Lower leg skin (tissue), 4 donors: ENCODE measurements around the gene CD274. TPM values are rescaled to one million over a fixed set of nuclear protein-coding genes. Genes with fewer than 3 reads are reported as not detected.
A peak's percentile ranks its signal among the peaks of the same experiment; 100 is the strongest.
"Not testable (repeated sequence)": the region's sequence is repeated elsewhere in the genome, so short reads cannot be mapped to it uniquely, and the experiment has no call there.

Experiments
- DNase-seq, 2 donors: peaks; one replicate each; pipeline ENCODE4 v3.0.0-alpha.2; 2019; ENCODE audit warnings: low spot score in 2 of 2
- H3K4me3 ChIP-seq: fragments of 200-600 bp; sonication (generic); 2 replicates; pipeline ENCODE4 v1.5.1; 2017; ENCODE audit warnings: mild to moderate bottlenecking, low read depth; ENCODE audit not compliant: poor library complexity, severe bottlenecking
- POLR2A ChIP-seq, 2 donors: fragments of 450-650 bp; IDR thresholded peaks; one replicate each; pipeline ENCODE4 v1.6.1; 2016 to 2017; ENCODE audit warnings: antibody characterized with exemption in 2 of 2, mild to moderate bottlenecking in 1 of 2, moderate library complexity in 1 of 2
- WGBS, 2 donors: methylation state at CpG; one replicate each; pipeline ENCODE4 v1.1.5; 2018; 5-methylcytosine and 5-hydroxymethylcytosine counted together
- intact Hi-C: fragments of 100-400 bp; cut with DNase I; formaldehyde crosslinking; loops from one replicate; pipeline ENCODE4 v1.15.0; 2023; ENCODE audit warnings: low total_unique reads
- total RNA-seq, 4 donors: library from RNA; depleted of rRNA; stranded (reverse); fragments of >200 nt; gene quantifications; one replicate each; pipeline ENCODE4 v1.1.0, GENCODE V29; 2016
- TF ChIP-seq, protein P1 (sequence below), 3 donors: fragments of 450-650 bp; IDR thresholded peaks; one replicate each; pipeline ENCODE4 v1.5.1; 2016; ENCODE audit warnings: antibody characterized with exemption in 3 of 3, mild to moderate bottlenecking in 3 of 3, moderate library complexity in 2 of 3

CD274 gene
- total RNA-seq, 4 donors from 2014 or later, result 0.08 to 1.5 (median 0.50) TPM

- TF ChIP-seq, protein P1, sequence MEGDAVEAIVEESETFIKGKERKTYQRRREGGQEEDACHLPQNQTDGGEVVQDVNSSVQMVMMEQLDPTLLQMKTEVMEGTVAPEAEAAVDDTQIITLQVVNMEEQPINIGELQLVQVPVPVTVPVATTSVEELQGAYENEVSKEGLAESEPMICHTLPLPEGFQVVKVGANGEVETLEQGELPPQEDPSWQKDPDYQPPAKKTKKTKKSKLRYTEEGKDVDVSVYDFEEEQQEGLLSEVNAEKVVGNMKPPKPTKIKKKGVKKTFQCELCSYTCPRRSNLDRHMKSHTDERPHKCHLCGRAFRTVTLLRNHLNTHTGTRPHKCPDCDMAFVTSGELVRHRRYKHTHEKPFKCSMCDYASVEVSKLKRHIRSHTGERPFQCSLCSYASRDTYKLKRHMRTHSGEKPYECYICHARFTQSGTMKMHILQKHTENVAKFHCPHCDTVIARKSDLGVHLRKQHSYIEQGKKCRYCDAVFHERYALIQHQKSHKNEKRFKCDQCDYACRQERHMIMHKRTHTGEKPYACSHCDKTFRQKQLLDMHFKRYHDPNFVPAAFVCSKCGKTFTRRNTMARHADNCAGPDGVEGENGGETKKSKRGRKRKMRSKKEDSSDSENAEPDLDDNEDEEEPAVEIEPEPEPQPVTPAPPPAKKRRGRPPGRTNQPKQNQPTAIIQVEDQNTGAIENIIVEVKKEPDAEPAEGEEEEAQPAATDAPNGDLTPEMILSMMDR (IDR thresholded peaks at IDR 0.05), result no peak
- TF ChIP-seq POLR2A (IDR thresholded peaks at IDR 0.05), result no peak
- intact Hi-C loops, result no loop called here
- DNase-seq, result no peak
- no peak overlapping the region for H3K4me3 ChIP-seq
- WGBS, 2 donors, result 94 to 95% methylated on average over 5 of the region's 5 CpGs
These were observed 36.6 kb downstream of the CD274 start for GRCh38 chr9:5486988-5487387.

- intact Hi-C loops, result no loop called here
- no peak overlapping the region for H3K4me3 ChIP-seq
- TF ChIP-seq POLR2A (IDR thresholded peaks at IDR 0.05), result no peak
- TF ChIP-seq, protein P1 (IDR thresholded peaks at IDR 0.05), result no peak
- DNase-seq, result no peak
- 85 to 87% methylated on average over 9 of the region's 9 CpGs for WGBS, 2 donors
These were observed 38.1 kb downstream of the CD274 start for GRCh38 chr9:5488221-5489008.

- intact Hi-C loops, result no loop called here
- H3K4me3 ChIP-seq, result no peak overlapping the region
- no peak for DNase-seq
- WGBS, 2 donors, result 86 to 89% methylated on average over 9 of the region's 9 CpGs
- TF ChIP-seq, protein P1 (IDR thresholded peaks at IDR 0.05), result no peak
- no peak for TF ChIP-seq POLR2A (IDR thresholded peaks at IDR 0.05)
These were observed 39.5 kb downstream of the CD274 start for GRCh38 chr9:5489630-5490490.

DNA sequence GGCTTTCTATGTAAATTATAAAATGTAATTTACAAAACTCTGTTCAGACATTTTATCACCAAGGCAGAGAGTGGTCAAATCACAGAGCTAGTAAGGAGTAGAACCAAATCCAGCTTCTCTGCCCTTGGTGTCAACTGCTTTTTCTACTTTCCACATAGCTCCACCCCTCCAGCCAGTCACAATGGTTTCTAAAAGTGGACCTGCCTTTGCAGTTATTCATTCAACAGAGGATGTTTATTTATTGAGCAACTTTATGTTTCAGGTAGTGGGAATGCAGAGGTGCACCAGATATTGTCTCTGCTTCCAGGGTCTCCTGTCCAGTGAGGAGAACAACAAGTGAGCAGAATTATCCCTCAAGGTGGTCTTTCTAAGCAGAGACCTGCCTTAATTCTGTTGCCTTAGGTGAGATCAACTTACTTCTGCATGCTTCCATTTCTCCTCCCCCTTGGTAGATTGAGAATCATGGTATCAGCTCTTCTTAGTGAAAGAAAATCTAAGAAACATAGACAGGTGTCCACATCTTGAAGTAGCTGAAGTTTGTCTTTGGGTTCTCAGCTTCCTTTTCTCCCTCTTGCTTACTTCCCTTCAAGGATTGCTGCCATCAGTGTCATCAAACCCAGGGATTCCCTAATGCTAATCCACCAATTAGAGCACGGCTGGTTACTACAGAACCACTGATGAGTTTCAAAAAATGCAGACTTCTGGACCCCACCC is 42.8 kb downstream of the CD274 start:
- H3K4me3 ChIP-seq, result no peak overlapping the region
- 94 to 100% methylated on average over 1 of the region's 1 CpG for whole genome bisulfite sequencing, 2 donors
- no peak for TF ChIP-seq POLR2A (IDR thresholded peaks at IDR 0.05)
- TF ChIP-seq, protein P1 (IDR thresholded peaks at IDR 0.05), result no peak
- DNase-seq, result no peak
- intact Hi-C loops, result no loop called here

- intact Hi-C loops, result no loop called here
- TF ChIP-seq, protein P1 (IDR thresholded peaks at IDR 0.05), result no peak
- no peak for TF ChIP-seq POLR2A (IDR thresholded peaks at IDR 0.05)
- no peak overlapping the region for H3K4me3 ChIP-seq
- WGBS, 2 donors, result 64 to 71% methylated on average over 8 of the region's 8 CpGs
- peak in 1 of 2 donors; percentile 47 for DNase-seq
These were observed 43.6 kb downstream of the CD274 start for GRCh38 chr9:5493679-5494511.

GRCh38 chr9:5494765-5495164 is 44.4 kb downstream of the CD274 start:
- H3K4me3 ChIP-seq, DNase-seq, intact Hi-C loops: not testable (repeated sequence)
- 76 to 77% methylated on average over 3 of the region's 3 CpGs for WGBS, 2 donors
